Frontal cortex (tissue), 4 donors: ENCODE data around the gene RUNDC3A. TPM values are rescaled to one million over a fixed set of nuclear protein-coding genes. Genes with fewer than 3 reads are reported as not detected.

Experiments used
- DNase-seq, 2 donors: peaks; one replicate each; pipeline ENCODE4 v3.0.0; 2012; ENCODE audit warnings: low spot score in 2 of 2
- FAIRE-seq: peaks from 2 replicates; lab custom pipeline; 2012; peaks lifted over from hg19 to GRCh38; lab: Jason Lieb, UNC
- total RNA-seq: library from RNA; depleted of rRNA; stranded (reverse); fragments of >200 nt; gene quantifications from one replicate; pipeline ENCODE4 v1.2.3, GENCODE V29; 2014
- donor health status: control.
- donor health status: control.
- donor health status: control.

RUNDC3A gene
- total RNA-seq, result 123 TPM

DNA sequence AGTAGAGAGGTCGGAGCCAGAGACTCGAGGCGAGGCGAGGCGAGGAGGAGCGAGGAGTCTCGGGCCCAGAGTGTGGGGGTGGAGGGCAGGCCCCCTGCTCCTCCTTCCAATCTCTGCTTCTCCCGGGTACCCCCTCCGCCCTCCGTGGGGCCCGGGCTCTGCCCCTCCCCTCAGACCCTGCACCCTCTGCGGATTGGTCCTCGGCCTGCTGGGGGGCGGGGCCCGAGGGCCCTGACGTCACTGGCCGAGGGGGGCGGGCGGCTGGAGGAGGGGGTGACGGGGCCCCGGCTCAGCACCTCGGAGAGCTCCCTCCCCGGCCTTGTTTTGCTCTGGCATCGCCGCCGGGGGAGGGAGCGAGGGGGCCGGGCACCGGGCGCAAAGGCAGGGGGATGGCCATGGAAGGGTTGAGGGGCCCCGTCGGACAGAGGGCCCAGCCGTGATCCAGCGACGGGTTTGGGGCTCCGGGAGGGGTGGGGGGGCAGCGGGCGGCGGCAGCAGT is at the start of gene RUNDC3A:
Gene RUNDC3A, plus strand, starts transcription at position 282 of the 499 bp plus-strand sequence. CDS start 232 bp downstream, outside the sequence.
- DNase-seq (peak; percentile 98 to 100), FAIRE-seq (no peak)

DNA sequence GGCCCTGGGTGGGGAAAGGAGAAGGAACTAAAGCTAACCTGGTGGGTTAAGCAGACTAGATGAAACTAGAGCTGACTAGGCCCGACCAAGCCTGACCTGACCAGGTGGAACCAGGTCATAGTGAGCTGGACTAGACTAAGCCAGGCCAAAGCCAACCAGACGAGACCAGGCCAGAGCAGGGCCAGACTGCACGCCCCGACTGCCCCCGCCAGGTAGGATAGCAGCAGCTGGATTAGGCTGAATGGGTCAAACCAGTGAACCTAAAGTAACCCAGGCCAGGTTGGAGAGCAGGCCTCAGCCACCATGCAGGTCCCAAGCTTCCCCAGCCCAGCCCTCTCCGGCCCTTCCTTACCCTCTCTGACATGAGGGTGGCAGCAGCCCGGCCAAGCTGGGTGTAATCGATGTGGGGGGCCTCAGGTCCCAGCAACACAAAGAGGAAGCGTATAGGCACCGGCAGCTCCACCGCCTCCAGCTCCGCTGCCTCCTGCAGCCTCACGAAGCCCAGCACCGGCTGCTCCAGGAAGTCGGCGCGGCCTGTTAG is 49.5 kb upstream of the RUNDC3A start:
- FAIRE-seq (no peak), DNase-seq (no peak)

DNA sequence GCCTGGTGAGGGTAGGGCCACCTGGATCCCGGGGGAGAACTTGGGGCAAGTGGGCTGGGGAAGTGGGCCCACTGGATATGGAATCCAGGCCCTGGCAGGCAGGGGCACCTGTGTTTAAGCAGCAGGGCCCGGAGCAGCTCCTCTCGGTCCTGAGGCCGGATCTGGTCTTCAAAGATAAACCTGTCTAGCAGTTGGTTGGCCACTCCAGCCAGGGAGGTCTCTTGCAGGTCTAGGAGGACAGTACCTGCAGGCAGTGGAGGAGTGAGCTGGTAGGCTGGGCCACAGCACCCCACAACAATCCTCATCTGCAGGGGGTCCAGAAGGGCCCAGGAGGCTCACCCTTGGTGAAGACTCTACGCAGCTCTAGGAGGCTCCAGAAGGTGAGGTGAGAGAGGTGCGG is 48.1 kb upstream of the RUNDC3A start:
- DNase-seq, result no peak
- no peak for FAIRE-seq

DNA sequence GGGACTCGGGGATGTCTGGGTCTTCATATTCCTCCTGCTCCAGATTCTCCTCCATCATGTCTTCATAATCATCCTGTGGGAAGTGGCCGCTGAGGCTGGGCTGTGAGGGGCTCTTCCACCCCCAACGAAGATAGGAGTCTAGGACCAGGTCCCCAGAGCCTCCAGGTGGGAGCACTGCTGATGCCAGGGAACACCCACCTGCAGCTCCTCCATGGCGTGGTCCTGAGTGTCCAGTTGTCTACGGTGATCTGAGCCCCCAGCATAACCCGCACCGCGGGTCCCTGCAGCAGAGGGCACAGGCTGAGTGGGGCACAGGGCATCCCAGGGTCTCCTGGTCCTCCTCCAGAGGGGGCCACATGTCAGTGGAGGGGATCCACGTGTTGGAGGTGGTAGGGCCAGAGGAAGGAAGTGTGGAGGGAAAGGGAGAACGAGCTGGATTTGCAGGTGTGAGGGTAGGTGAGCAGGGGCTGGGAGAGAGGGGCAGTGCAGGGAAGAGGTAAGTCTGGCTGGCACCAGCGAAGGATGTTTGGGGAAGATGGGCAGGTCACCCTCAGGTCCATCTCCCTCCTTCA is 45.7 kb upstream of the RUNDC3A start:
- no peak for FAIRE-seq

DNA sequence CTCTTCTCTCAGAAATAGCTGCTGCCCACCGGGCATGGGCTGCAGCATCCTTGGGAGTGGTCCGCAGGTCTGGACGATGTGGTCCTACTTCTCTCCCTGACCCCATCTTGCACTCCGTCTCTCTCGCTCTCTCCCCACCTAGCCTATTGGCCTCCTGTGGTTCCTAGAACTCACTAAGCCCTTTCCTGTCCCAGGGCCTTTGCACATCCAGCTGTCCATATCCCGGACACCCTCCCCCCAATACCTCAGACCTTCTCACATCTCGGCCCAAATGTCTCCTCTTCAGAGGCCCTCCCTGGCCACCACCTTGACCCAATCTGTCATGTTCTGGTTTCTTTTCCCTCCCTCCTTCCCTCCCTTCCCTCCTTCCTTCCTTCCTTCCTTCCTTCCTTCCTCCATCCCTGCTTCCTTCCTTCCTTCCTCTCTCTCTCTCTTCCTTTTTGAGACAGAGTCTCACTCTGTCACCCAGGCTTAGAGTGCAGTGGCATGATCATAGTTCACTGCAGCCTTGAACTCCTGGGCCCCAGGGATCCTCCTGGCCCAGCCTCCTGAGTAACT is 45.0 kb upstream of the RUNDC3A start:
- no peak for FAIRE-seq
- no peak for DNase-seq

More for the DNA sequence above, 45.7 kb upstream of the RUNDC3A start:
- no peak for DNase-seq

DNA sequence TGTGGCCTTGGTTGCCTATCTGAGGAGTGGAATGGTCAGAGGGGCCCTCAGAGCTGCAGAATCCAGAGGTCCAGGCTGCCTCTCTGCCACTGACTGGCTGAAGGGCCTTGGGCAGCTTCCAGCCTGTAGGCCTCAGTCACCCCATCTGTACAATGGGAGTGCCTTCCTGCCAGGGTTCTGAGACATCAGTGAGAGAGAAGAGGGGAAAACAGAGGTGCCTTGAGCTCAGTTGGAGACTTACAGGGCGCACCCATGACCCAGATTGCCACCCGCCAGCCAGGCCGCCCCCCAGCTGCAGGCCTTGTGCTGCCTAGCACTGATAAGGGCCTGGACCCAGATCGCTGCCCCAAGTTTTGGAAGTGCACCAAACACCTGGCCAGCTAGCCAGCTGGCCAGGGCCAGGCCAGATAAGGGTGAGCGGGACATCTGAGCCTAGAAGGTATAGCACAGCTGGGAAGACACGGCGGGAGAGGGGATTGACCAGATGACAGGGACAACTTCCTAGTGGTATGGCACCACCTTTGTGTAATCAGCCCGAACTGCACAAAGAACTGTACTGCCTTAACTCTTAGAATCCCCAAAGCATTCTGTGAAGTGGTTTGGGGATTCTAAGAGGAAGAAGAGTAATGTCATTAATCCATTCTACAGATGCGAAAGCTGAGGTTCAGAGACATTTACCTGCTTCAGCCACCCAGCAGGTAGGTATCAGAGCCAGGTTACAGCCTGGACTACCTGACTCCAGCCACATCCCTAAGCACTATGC is 41.8 kb upstream of the RUNDC3A start:
- FAIRE-seq (no peak), DNase-seq (no peak)

DNA sequence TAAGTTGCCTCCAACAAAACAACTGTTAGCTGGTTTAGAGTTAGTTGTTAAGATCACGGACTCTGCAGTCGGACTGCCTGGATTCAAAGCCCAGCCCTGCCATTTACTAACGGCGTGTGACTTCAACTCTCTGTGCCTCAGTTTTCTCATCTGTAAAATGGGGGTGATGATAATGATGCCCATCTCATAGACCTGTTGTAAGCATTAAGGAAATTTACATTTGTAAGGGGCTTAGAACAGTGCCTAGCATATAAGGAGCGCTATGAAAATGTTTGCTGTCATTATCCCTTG is 41.3 kb upstream of the RUNDC3A start:
- FAIRE-seq (no peak), DNase-seq (no peak)

DNA sequence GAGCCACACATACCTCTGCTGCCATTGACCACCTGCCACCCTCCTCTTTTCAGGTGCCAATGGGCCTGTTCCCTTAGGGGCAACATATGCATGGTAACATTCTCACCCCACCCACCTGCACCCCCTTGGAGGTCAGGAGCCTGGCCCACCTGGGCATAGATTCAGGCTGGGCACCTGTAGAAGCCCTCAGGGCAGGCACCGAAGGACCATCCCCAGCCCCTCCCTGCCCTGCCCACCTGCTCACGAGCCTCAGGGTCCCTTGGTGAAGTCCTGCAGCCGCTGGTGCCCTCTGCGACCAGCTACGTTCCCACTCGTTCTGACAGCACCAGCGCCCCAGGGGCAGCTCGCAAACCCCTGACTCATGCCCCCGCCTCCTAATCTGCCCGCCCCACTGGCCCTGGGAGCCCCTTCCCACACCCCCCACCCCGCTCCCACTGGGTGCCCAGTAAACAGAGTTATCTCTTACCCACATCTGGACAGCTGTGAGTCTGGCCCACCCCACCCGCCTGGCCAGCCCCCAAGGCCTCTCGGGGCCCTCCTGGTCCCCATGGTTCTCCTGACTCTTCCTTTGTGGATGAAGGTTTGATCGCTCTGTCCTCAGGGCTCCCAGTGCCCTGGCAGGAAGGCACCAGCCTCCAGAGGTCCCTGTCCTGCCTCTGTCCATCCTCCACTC is 40.4 kb upstream of the RUNDC3A start, which contains the start of gene SLC4A1:
Gene SLC4A1, minus strand, starts transcription at position 318 of the 673 bp plus-strand sequence. CDS start 5,269 bp downstream, outside the sequence.
- DNase-seq, result no peak
- no peak for FAIRE-seq

DNA sequence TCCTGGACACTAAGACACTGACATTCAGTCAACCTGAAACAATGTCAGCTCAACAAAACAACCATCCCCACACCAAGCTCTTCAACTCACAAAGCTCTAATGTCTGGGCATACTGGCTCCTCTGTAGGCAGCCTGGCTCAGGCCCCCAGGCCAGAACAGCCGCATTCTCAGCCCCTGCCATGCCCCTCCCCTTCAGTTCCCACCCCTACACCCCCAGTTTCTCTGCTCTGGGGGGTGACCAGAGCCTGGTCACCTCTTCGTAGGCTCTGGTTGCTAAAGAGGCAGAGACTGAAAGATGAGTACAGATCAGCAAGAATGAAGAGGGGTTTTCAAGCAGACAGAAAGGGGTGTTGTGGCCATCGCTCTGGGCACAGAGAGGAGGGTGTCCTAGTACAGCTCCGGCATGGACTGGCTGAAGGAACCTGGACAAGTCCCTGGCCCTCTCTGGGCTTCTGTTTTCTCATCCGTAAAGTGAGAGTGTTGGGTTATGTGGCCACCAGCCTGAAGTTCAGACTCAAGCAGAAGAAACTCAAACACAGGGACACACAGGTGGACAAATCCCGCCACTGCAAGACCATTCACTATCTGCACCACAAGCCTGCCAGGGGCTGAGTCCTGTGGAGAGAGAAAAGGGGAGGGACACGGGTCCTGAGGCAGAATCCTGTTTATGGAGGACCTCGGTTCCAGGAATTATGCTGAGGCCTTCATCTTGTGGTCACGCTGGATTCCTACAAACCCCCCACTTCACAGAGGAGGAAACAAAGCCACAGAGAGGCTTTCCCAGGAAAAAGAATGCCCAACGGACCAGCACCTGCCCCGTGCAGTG is 39.5 kb upstream of the RUNDC3A start:
- FAIRE-seq, result no peak
- DNase-seq, result no peak

DNA sequence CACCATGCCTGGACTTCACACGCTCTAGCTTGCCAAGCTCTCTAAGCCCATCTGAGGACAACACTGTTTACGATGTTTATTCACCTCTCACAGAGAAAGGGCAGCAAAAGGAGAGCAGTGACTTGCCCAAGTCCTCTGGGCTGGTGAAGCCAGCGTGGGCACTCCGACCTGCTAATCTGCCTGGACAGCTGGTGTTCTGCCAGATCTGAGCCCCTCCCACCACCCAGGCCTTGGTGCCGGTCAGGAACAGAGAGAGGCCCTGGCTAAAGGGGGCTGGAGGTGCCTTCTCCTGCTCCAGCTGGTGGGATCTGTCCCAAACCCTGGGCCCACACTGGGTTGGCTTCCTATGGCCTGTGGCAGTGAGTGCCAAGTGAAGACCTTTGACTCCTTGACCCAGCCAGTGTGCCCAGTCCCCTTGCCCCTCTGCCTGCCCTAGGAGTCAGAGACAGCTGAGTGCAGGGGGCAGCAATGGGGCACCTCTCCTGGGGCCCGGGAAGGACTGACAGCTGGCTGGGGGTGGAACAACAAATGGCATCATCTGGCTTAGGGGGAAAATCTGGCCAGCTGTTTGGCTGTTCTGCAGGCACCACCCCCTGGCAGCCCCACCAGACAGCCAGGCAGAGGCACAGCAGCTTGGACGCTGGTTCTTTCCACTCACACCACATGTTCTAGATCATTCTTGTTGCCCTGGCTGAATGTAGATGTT is 38.7 kb upstream of the RUNDC3A start:
- DNase-seq (no peak), FAIRE-seq (no peak)

DNA sequence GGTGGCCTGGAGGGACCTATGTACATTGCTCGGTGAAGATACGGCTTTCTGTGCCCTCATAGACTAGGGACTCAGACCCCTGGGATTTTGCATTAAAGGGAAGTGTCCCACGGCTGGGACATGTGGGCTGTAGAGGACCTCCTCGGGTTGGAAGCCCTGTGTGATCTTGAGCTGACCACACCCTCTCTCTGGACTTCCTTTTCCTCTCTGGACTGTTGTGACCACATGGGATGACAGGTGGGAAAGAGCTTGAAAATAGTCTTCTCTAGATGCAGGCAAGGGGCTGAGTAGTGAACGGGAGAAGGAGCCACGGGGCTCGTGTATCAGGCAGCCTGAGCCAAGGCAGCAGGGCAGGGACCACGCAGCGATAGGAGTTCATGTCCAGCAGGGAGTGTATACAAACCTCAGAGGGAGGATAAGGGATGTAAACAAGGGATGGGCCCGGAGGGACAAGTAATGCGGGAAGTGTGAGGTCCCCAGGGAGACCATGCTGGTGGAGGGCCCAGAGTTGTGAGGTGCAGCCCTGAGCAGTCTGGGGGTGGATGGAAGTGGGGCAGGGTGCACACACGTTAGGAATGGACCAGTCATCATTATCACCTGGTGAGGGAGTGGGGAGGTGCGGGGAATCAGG is 36.0 kb upstream of the RUNDC3A start:
- no peak for FAIRE-seq
- DNase-seq, result no peak

DNA sequence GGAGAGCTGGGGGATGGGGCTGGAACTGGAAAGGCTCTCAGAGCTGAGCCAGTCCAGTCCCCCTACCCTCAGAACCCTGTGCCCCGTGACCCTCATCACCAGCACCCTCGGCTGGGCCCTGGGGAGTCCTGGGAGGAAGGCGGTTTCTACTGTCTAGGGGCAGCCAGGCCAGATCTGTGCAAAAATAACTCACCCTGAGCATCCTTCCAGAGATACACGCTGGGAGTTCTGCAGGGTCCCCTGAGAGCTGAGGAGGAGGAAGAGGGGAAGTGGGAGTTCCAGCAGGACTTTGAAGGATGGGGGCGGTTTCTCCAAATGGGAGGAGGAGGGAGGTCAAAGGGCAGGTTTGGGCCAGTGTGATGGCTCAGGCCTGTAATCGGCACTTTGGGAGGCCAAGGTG is 35.4 kb upstream of the RUNDC3A start:
- DNase-seq (no peak), FAIRE-seq (no peak)

DNA sequence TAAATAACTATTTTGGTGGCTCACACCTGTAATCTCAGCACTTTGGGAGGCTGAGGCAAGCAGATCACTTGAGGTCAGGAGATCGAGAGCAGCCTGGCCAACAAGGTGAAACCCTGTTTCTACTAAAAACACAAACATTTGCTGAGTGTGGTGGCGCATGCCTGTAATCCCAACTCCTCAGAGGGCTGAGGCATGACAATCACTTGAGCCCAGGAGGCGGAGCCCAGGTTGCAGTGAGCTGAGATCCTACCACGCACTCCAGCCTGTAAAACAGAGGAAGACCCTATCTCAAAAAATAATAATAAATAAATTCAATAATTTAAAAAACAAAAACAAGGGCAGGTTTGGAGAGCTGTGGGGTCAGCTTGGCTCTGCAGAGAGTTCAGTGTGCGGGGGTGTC is 34.8 kb upstream of the RUNDC3A start:
- DNase-seq (no peak), FAIRE-seq (no peak)

DNA sequence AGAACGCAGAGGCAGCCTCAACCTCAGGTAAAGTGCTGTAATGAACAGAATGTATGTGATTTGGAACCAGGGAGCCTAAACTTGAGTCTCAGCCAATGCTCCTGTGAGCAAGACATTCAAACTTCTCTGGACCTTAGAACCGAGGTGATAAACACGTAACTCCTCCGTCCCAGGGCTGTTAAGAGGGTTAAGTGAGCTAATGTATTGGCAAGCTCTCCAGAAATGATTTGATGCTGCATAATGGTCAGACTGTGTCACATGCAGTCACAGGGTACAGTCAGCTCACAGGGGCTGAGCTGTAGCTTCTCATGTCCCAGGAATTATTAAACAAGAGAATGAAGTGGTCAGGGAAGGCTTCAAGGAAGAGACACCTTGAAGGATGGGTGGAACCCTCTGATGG is 30.4 kb upstream of the RUNDC3A start:
- no peak for FAIRE-seq
- no peak for DNase-seq

DNA sequence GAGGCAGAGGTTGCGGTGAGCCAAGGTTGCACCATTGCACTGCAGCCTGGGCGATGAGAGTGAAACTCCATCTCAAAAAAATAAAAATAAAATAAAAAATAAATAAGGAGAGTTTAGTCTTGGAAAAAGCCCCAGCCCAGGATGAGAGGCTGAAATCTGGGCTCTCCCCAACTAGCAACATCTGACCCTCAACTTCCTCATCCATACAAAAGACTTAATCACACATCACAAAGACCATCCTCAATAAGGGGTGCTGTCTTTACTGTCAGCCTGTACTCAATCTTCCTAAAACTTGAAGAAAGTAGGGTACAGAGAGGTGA is 29.1 kb upstream of the RUNDC3A start:
- FAIRE-seq (no peak), DNase-seq (no peak)

DNA sequence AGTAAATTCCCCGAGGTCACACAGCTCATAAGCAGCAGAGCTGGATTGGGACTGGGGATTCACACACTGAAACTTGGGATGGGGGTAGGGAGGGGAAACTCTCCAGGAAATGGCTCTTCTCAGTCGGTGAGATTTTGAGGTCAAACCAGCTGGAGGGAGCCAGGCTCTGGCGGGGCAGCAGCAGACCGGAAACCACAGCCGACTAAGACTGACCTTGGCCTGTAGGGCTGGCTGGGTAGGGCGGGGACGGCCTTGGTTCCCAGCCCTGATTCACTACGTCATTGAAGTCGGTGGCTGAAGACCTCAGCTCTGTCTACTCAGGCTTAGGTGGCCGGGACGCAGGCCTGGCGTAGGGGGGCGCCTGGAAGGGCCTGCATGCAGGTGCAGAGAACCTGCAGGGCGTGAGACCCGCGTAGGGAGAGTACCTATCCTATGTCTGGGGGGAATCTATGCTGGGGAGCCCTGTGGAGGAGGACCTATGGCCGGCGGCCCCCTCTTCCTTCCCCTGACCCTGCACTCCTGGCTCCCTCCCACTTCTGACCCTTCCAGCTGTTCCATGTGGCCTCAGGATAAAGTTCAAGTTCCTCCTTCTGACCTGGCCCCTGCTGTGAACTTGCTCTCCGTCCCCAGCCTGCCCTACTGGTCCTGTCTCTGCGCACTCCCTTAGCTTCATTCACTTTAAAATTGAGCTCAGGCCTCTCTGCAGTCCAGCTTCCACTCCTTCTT is 28.6 kb upstream of the RUNDC3A start:
- FAIRE-seq, result no peak
- DNase-seq, result peak; percentile 11 to 56

DNA sequence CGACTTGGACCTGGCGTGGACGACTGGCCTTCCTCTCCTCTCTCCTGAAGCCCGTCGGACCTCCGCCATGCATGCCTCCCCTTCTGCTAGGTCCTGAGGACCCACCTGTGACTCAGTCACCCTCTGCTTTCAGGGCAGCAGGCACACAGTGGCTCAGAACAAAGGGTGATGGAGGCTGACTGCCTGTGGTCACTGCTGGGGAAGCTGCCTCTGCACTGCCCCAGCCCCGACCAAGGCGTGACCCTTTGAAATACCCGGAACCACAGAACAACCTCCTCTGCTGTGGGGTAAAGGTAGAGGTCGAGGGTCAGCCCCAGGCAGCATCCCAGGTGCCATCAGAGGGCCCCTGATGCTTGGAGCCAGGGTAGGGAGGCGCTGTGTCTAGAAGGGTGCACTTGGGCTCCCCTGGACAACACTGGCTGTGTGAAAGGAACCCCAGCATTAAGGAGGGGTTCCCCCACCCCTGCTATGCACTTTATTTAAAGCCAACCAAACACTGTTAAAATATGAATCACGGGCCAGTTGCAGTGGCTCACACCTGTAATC is 27.9 kb upstream of the RUNDC3A start:
- FAIRE-seq (no peak), DNase-seq (no peak)

DNA sequence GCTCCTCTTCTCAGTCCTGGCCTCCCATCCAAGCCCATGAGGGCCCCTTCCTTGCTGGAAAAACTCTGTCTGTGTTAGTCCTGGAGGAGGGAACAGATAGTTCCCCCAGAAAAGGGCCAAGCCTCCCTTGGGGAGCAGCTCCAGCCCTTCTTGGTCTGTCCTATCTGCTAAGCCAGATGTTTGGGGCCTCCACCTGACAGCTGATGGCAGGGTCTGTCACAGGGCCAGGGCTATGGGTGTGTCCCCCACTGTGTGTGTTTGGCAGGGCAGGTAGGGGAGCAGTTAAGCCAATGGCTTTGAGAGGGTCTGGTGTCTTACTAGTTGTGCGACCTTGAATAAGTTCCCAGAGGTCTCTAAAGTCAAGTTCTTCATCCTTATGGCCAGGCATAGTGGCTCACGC is 26.8 kb upstream of the RUNDC3A start:
- DNase-seq (no peak), FAIRE-seq (no peak)
